D341Med (cell line): ENCODE data around the gene L3MBTL4.

Experiments
- DNase-seq: peaks from one replicate; pipeline ENCODE4 v3.0.0; 2012; ENCODE audit warnings: low spot score

Gene L3MBTL4

DNA sequence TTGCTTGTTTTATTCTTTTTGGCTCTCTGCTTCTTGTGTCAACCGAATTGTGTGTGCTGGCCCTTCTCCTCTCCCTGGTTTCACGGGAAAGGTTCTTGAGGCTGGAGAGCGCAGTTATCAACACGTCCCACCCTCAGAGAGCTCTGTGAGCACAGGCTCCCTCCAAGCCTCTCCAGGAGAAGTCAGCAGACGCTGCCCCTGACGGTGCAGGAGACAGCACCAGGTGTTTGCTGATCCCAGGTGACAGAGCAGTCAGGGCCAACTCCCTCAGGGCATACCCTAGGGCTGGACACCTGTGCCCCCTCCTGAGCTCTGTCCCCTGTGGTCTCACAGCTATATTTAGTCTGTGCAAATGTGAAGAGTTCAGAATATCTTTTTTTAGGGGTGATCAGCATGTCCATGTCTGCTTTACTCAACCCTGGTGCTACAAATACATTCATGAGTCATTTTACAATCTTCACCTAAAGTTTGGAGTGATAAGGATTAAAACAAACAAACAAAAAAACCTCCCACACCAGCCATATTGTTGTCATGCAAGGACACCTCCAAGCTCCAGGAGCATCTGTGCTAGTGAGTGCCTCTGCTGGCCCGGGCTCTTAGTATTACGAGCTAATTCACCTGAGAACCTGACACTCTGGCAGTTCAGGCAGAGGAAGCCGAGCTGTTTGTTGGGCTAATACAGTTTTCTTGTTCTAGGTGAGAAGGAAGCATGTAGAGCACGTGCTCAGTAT, 453.4 kb downstream of the L3MBTL4 start:
- DNase-seq, result no peak

GRCh38 chr18:5958822-5959221, 455.9 kb downstream of the L3MBTL4 start:
- DNase-seq, result no peak

- DNase-seq, result no peak
These were observed 458.9 kb downstream of the L3MBTL4 start for GRCh38 chr18:5955861-5956260.

GRCh38 chr18:5951515-5952091, 463.1 kb downstream of the L3MBTL4 start:
- no peak for DNase-seq

GRCh38 chr18:5948781-5949180, 465.9 kb downstream of the L3MBTL4 start:
- no peak for DNase-seq

DNA sequence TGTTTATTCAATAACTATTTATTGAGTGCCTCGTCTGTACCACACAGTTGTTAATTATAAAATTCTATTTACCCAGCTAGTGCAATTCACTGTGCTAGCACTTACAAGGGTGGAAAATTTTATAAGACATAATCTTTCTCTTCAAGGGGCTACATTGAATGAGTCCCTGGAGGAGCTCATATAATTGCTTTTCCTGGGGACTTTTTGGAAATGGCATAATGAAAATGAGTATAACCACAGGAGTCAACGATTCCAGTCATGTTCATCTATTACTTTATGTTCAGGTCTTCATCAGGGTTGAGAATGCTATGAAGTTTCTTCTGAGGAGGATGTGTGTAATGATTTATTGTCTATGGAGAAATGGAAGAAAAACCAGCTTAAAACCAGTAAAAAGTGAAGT, 466.5 kb downstream of the L3MBTL4 start:
- DNase-seq, result no peak

- DNase-seq, result no peak
These were observed 470.3 kb downstream of the L3MBTL4 start for GRCh38 chr18:5944448-5944847.

- DNase-seq, result no peak
These were observed 471.2 kb downstream of the L3MBTL4 start for GRCh38 chr18:5943514-5943913.

DNA sequence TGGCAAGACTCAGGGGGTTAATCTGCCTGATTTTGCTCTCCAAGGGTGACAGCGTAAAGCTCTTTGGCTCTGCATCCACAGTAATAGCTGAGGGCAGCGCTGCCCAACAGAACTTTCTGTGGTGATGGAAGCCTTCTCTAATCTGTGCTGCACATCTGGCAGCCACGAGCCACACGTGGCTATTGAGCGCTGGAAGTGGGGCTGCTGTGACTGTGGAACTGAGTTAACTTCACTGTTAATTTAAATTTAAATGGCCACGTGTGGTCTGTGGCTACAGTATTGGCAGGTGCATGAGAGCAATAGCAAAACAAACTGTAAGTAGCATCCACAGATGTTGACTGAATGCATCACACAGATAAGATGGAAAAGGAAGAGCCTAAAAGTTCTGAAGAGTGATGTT, 472.1 kb downstream of the L3MBTL4 start:
- no peak for DNase-seq

GRCh38 chr18:5941890-5942289, 472.8 kb downstream of the L3MBTL4 start:
- no peak for DNase-seq

DNA sequence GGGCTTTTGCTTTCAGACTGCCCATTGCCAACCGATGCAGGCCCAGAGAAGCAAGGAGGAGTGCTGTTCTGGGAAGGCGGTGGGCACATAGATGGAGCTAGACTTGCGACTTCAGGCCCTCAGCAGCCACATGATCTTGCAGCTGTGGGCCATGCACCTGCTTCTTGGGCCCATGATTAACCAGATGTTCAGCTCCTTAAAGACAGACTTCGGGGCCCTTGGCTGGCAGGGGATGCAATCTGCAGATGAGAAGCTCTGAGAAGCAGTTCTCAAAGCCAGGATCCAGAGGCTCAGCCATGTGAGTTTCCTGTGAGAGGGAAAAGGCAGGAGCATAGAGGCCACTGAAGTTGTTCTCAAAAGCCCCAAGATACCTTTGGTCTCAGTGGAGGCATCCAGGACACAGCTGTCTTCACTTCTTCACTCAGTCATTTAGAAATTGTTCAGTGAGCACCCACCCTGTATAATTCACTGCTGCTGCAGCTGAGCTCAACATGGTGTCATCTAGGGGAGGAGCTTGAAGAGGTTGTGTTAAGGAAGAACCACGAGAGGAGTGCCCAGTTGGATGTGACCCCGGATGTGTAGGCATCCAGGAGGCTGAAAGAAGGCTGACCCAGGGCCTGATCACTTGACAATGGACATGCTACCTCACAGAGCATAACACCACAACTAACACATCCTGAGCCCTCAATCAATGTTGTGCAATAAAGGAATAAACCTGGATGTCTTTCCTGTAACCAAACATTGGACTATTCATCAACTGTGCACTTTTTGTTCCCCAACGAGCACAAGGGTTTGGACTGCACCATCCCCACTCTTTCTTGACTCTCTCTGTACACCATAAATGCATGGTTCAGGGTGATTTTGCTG, 474.7 kb downstream of the L3MBTL4 start:
- DNase-seq, result no peak

GRCh38 chr18:5937795-5938194, 476.9 kb downstream of the L3MBTL4 start:
- no peak for DNase-seq

DNA sequence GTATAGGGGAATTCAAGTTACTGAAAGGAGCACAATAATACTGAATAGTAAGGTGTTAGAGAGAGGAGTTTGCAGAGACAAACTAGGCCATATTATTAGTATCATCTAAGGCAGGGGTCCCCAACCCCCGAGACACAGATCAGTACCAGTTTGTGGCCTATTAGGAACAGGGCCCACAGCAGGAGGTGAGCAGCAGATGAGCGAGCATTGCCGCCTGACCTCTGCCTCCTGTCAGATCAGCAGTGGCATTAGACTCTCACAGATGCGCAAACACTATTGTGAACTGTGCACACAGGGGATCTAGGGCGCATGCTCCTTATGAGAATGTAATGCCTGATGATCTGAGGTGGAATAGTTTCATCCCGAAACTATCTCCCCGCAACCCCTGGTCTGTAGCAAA, 477.6 kb downstream of the L3MBTL4 start:
- DNase-seq, result no peak

DNA sequence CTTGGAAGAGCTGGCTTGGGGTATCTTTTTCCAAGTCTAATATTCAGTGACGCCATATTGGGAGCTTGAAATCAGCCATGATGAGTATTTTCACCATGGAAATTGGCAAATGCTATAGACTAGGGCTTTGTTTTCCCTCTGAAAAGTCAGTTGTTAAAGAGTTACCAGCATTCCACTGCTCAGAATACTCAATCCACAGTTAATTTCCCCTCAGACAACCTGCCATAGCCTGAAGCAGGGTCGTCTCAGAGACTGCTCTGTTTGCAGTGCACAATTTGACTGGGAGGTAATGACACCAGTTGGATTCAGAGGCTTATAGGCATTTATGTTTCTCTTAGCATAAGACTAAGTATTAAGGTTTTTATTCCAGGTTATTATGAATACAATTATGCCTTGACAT, 483.9 kb downstream of the L3MBTL4 start:
- no peak for DNase-seq

DNA sequence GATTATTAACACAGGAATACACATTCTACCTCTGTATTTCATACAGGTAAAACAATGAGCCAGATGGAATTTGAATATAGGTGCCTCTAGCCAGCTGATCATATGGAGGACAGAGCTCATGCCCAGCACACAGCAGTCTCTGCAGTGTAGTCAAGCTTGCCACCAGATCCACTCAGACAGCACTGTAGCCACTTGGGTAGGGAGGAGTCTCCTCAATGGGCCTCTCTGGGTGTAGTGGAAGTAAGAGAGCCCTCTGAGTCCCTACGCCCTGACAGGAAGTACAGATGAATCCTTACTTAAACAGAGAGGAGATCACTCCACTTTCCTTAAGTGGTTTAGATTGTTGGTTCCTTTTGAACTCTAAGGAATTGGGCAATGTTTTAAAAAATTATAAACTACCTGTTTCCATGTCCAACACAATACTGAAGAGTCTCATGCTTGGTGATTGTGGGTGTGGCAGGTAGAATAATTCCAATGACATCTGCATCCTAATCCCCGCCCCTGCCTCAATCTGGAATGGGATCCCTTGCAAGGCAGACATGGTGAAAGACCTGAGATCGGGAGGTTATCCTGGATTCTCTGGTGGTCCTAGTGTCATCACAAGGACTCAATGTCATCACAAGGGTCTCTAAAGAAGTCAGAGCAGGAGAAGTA, 496.4 kb downstream of the L3MBTL4 start:
- DNase-seq, result no peak

- DNase-seq, result no peak
These were observed 499.8 kb downstream of the L3MBTL4 start for GRCh38 chr18:5914951-5915350.

- no peak for DNase-seq
These were observed 500.7 kb downstream of the L3MBTL4 start for GRCh38 chr18:5914016-5914415.

GRCh38 chr18:5912566-5912965, 502.1 kb downstream of the L3MBTL4 start:
- no peak for DNase-seq

DNA sequence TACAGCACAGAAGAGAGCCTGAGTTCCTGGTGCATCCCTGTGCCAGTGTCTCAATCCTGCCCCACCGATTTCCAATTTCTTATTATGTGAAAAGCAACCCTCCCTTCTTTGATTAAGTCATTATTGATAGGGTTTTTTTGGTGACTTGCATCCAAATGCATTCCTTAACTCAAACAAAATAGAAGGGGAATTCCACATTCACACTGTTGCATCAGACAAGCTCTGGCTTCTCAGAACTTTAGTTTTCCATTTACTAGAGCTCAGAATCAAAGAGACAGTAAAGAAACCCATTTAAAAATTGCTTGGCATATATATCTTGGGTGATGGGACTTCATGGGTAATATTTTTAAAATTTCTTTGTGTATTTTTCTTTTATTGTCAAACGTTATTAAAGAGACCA, 505.6 kb downstream of the L3MBTL4 start:
- DNase-seq, result no peak
